ENCODE measurements around the gene TBX4.

GRCh38 chr17:61422869-61423268 lies 29.4 kb upstream of the TBX4 start:
- TF ChIP-seq, protein P1, sequence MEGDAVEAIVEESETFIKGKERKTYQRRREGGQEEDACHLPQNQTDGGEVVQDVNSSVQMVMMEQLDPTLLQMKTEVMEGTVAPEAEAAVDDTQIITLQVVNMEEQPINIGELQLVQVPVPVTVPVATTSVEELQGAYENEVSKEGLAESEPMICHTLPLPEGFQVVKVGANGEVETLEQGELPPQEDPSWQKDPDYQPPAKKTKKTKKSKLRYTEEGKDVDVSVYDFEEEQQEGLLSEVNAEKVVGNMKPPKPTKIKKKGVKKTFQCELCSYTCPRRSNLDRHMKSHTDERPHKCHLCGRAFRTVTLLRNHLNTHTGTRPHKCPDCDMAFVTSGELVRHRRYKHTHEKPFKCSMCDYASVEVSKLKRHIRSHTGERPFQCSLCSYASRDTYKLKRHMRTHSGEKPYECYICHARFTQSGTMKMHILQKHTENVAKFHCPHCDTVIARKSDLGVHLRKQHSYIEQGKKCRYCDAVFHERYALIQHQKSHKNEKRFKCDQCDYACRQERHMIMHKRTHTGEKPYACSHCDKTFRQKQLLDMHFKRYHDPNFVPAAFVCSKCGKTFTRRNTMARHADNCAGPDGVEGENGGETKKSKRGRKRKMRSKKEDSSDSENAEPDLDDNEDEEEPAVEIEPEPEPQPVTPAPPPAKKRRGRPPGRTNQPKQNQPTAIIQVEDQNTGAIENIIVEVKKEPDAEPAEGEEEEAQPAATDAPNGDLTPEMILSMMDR (conservative IDR thresholded peaks at IDR 0.05; ENCODE audit: low read depth in 2 of 2): no peak
- TF ChIP-seq NANOG (IDR thresholded peaks at IDR 0.05; ENCODE audit: borderline replicate concordance): no peak
- no peak for TF ChIP-seq EZH2 (IDR thresholded peaks at IDR 0.05; ENCODE audit: low read depth, unreplicated experiment)
- TF ChIP-seq POLR2AphosphoS5 (IDR thresholded peaks at IDR 0.05; ENCODE audit: low read depth): no peak
- TF ChIP-seq JUNB (IDR thresholded peaks at IDR 0.05; ENCODE audit: unreplicated experiment): no peak
- TF ChIP-seq CREB1 (CRISPR knock-in tag; IDR thresholded peaks at IDR 0.05; ENCODE audit: low read depth): no peak
- no peak for TF ChIP-seq REST (IDR thresholded peaks at IDR 0.05; ENCODE audit: unreplicated experiment)
- TF ChIP-seq EZH2phosphoT487 (IDR thresholded peaks at IDR 0.05; ENCODE audit: unreplicated experiment): no peak

Measured in GM23338 (cell line).